Adipose tissue (tissue), 3 donors: ENCODE measurements around the gene RREB1. TPM values are rescaled to one million over a fixed set of nuclear protein-coding genes. Genes with fewer than 3 reads are reported as not detected.
A peak's percentile ranks its signal among the peaks of the same experiment; 100 is the strongest.

ENCODE experiments used
- H3K27ac ChIP-seq: one replicate; pipeline ENCODE4 v1.5.1; 2013; ENCODE audit warnings: low read depth, low read length
- WGBS, 3 donors: extraction: QIAGEN DNeasy Blood & Tissue Kit; methylation state at CpG; one replicate each; pipeline ENCODE4 v1.1.7; 2013; 5-methylcytosine and 5-hydroxymethylcytosine counted together
- polyA plus RNA-seq, 3 donors: library from polyadenylated mRNA; stranded (reverse); fragments of 200-250 nt; gene quantifications; one replicate each; pipeline ENCODE4 v1.2.3, GENCODE V29; 2013
- donor health status: healthy with polysubstance abuse.
- donor health status: Bipolar disorder and iron deficiency.
- donor health status: healthy.

Gene RREB1
- polyA plus RNA-seq, result 10 to 100 TPM in 1 of 3 donors, 1 to 10 TPM in 2; 6.2 to 14.5 (median 9.6) TPM

DNA sequence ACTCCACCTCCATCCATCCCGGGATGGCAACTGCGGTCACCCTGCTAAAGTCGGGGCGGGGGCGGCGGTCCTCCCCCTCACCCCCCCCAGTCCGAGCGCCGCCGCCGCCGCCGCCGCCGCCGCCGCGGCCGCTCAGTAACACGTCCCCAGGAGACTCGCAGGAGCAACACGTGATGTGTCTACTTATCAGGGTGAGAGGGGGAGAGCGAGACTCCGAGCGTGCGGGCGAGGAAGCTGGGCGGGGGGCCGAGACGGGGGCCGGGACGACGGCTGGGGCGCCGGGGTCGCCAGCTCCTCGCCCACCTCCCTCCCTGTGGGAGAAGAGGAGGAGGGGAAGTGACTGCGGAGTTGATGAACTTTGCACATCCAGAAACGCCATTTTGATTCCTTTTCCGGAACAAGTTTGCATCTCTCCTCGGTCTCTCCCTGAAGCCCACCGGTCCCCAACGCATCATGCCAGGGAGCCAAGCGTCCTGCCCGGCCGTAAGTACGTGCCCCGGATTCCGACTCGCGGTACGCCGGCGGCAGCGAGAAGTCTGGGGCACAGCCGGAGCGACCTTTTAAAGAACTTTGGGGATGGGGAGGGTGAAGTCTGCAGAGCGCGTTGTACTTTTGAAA lies at the start of gene RREB1:
TSS of gene RREB1 (plus strand) at position 384 of the 618 bp plus-strand sequence. CDS start 73,951 bp downstream, outside the sequence.
- WGBS, 3 donors, result 0 to 1% (median 0%) methylated on average over 33 to 59 of the region's 59 CpGs
- peak within 1 kb of the TSS; percentile 84 for H3K27ac ChIP-seq

DNA sequence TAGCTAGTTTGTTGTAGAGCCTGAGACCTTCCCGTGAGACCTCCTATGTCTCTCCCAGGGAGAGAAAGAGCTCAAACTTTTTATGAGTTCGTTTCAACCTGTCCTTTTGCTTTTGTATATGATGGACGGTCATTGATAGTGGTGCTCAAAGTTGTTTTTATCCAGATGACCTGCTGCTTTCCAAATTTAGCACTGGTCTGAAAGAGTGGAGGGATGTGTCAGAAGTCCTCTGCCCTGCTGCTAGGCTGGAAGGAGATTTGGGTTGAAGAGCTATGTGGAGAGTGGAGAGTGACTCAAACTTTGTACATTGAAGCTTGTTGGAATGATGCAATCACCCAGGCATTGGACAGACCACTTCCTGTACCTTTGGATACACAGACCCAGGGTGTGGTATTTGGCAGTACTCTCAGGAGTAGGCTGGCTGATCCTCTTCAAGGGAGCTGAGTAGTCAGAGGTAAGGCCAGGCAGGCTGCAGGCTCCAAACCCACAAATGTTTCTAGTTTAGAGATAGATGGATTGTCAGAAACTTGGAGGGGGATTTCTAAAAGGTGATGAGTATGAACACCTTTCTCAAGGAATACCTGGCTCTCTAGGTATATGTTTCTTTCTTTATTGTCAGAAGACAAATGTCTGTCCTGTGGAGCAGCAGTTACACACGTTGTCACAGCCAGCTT lies 49.4 kb upstream of the RREB1 start:
- no peak overlapping the region for H3K27ac ChIP-seq
- WGBS, 3 donors, result 66 to 76% (median 76%) methylated on average over 4 of the region's 4 CpGs

GRCh38 chr6:7060769-7061516 lies 46.8 kb upstream of the RREB1 start:
- no peak overlapping the region for H3K27ac ChIP-seq
- WGBS, 3 donors, result 43 to 94% (median 91%) methylated on average over 6 of the region's 6 CpGs

- WGBS, 3 donors, result 39 to 77% (median 75%) methylated on average over 11 of the region's 11 CpGs
- H3K27ac ChIP-seq, result no peak overlapping the region
Measured at GRCh38 chr6:7062451-7063162, 45.2 kb upstream of the RREB1 start.

DNA sequence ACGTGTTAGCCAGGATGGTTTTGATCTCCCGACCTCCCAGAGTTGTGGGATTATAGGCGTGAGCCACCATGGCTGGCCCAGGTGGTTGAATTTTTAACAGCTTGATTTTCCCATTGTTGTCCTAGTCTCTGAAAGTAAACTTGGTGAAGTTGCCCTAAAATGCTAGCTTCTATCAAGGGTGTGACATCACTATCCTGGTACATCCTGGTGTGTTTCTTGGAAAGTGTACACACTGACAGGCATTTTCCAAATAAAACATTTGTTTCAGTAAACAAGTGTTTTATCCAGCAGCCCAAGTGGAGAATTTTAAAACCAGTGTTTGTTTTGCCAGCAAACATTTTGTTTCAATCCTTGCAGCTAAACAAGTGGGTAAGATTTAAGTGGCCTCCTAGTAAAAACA lies 40.5 kb upstream of the RREB1 start:
- 73 to 92% (median 86%) methylated on average over 3 of the region's 3 CpGs for WGBS, 3 donors

GRCh38 chr6:7071405-7071804 lies 36.4 kb upstream of the RREB1 start:
- H3K27ac ChIP-seq, result no peak overlapping the region
- 55 to 97% (median 95%) methylated on average over 2 of the region's 2 CpGs for WGBS, 3 donors

More for the DNA sequence above, 40.5 kb upstream of the RREB1 start:
- no peak overlapping the region for H3K27ac ChIP-seq

DNA sequence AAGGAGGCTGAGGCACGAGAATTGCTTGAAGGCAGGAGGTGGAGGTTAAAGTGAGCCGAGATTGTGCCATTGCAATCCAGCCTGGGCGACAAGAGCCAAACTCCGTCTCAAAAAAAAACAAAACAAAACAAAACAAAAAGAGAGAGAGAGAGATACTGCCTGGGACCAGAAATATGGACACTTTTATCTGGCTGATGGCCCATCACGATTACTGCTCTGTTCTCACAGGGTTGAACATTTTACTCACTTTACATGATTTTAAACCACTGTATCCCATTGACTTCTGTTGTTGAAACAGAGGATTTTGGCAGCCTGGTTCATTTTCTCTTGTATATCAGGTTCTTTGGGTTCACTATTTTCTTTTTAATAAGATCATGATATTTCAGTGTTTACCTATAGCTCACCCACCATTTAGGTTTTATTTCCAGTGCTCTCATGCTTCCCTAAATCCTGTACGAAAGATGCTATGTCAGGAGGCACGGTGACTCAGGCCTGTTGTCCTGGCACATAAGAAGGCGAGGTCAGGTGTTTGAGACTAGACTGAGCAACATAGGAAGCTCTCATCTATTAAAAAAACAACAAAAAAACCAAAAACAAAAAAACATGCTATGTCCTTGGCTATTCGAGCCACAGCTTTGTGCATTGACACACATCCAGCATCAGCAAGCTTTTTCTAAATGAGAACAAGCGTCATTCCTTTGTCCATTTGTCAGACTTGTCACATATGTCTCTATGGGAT lies 34.5 kb upstream of the RREB1 start:
- WGBS, 3 donors, result 78 to 79% (median 79%) methylated on average over 10 of the region's 10 CpGs
- no peak overlapping the region for H3K27ac ChIP-seq

- H3K27ac ChIP-seq, result no peak overlapping the region
- 57 to 79% (median 68%) methylated on average over 9 of the region's 9 CpGs for WGBS, 3 donors
Measured at GRCh38 chr6:7073821-7074525, 33.8 kb upstream of the RREB1 start.

DNA sequence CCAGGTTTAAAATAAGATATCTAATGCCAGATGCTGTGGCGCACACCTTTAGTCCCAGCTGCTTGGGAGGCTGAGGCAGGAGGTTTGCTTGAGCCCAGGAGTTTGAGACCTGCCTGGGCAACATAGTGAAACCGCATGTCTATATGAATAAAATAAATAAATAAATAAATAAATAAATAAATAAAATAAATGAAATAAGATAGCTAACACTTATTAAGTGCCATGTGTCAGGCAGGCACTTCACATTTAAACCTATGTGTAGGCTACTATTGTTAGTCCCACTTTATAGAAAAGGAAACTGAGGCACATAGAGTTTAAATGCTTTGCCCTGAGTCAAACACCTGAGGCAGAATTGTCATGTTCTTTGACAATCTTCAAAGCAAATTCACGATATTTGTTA lies 32.9 kb upstream of the RREB1 start:
- WGBS, 3 donors, result 94 to 97% (median 97%) methylated on average over 3 of the region's 3 CpGs

DNA sequence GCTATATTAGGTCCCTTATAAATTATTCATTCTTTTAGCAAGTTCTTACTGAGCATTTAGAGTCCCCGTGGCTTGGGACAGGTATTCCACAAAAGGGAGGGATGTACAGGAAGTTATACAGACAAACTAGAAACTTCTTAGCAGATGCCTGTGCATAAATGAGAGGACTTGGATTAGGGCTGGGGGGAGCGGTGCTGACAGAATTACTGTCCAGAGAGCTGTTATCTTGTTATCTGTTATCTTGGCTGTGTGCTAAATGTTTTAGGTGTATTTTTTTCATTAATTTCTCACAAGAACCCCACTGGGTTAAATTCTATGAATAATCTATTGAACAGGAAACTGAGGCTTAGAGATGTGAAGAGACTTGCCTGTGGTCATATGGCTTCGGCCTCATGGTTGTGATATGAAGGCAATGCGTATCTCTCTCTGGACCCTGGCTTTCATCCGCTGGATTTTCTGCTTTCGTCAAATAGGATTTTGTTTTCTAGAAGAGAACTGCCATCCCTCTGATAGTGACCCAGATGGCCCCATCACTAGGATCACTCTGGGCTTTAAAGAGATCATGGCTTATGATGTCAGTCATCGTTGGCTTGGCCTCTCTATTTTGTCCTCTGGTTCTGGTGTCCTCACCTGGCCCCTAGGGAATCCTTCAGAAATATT lies 32.3 kb upstream of the RREB1 start:
- 92 to 96% (median 96%) methylated on average over 7 of the region's 7 CpGs for WGBS, 3 donors
- no peak overlapping the region for H3K27ac ChIP-seq

More for the DNA sequence above, 32.9 kb upstream of the RREB1 start:
- H3K27ac ChIP-seq, result no peak overlapping the region

DNA sequence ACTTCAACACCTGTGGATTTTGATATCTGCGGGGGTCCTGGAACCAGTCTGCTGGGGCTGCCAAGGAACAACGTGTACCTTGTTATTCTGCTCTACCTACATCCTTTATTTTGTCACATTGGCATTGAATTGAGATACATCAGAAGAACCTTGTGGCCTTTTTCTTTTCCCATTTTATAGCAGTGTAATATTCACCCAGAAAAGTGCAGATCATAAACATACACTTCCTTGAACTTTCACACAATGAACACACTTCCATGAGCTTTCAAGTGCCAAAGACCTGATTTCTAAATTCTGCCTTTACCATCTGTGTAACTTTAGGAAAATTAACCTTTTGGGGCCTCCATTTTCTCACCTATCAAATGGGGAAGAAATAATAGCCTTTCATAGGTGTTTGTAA lies 29.9 kb upstream of the RREB1 start:
- 69 to 90% (median 83%) methylated on average over 2 of the region's 2 CpGs for WGBS, 3 donors
- no peak overlapping the region for H3K27ac ChIP-seq

DNA sequence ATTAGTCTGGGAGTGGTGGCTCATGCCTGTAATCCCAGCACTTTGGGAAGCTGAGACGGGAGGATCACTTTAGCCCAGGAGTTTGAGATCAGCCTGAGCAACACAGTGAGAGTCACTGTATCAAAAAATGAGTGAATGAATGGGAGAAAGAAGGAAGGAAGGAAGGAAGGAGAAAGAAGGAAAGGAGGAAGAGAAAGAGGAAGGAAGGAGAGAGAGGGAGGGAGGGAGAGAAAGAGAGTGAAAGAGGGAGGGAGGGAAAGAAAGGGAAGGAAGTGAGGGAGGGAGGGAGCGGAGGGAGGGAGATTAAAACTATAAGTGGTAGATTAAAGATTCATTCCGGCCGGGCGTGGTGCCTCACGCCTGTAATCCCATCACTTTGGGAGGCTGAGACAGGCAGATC lies 28.9 kb upstream of the RREB1 start:
- no peak overlapping the region for H3K27ac ChIP-seq
- WGBS, 3 donors, result 85 to 95% (median 87%) methylated on average over 6 of the region's 6 CpGs

- WGBS, 3 donors, result 57 to 65% (median 61%) methylated on average over 2 of the region's 2 CpGs
- no peak overlapping the region for H3K27ac ChIP-seq
Measured at GRCh38 chr6:7080311-7080710, 27.4 kb upstream of the RREB1 start.

DNA sequence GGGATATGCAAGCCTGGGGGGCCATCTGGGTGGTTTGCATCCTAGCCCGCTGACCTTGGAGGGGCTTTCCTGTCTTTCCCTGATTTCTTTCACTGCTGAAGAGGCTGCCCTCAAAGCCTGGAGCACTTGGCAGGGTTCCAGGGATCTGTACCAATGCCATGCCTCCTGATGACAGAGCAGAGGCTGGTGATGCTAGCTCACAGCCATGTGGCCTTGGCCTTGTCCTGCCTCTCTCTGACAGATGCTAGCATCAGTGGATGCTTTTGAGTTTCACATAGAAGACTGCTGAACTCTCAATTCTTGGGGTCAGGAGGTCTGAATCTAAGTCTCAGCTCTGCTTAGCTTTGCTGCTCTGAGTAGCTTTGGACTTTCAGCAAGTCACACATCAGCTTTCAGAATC lies 21.9 kb upstream of the RREB1 start:
- 82 to 93% (median 88%) methylated on average over 1 of the region's 1 CpG for WGBS, 3 donors

GRCh38 chr6:7086488-7086887 lies 21.3 kb upstream of the RREB1 start:
- H3K27ac ChIP-seq, result no peak overlapping the region
- 4 to 72% (median 7%) methylated on average over 9 of the region's 9 CpGs for WGBS, 3 donors

More for the DNA sequence above, 21.9 kb upstream of the RREB1 start:
- no peak overlapping the region for H3K27ac ChIP-seq

- WGBS, 3 donors, result 21 to 82% (median 36%) methylated on average over 3 of the region's 3 CpGs
- H3K27ac ChIP-seq, result no peak overlapping the region
Measured at GRCh38 chr6:7087066-7087465, 20.7 kb upstream of the RREB1 start.

DNA sequence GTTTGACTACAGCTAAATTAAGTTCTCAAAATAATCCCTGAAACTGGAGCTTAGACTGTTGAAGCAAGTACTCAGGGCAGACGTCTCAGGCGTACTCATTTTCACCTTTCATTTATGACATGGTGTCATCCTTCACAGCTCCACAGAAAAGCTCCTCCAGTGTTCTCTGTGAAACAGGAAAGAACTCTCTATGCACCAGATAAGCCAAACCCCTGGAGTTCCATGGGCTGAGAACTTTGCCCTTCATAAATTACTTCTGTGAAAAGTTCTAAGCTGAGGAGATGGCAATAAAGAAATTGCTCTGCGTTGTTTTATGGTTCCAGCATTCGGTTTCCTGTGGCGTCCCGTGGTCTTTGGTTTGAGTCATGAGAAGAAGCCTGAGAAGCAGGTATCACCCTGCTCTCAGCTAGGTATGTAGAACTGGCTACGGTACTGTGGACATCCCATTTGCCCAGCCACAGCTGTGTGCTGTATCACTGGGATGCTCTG lies 20.2 kb upstream of the RREB1 start:
- no peak overlapping the region for H3K27ac ChIP-seq
- WGBS, 3 donors, result 62 to 79% (median 65%) methylated on average over 7 of the region's 7 CpGs
